ENCODE measurements around the gene PIK3R6. TPM values are rescaled to one million over a fixed set of nuclear protein-coding genes. Genes with fewer than 3 reads are reported as not detected.

The PIK3R6 gene
- total RNA-seq, 6 experiments from 2014 or later = 0.18 to 0.62 (median 0.25) TPM; not detected in 1

GRCh38 chr17:8900626-8901585 lies 33.4 kb upstream of the PIK3R6 start:
- H3K4me1 ChIP-seq = no peaks in the 10 kb centered on the region
- intact Hi-C loops (cut with DNase I) = no loop called here
- DNase-seq (peak in 1 of 3 donors; percentile 31), ATAC-seq (no peak)
- WGBS (ENCODE audit: insufficient coverage, low coverage, low lambda C conversion rate, missing lambda C conversion rate) = 36% methylated on average over 12 of the region's 15 CpGs
- no peak overlapping the region for H3K27ac ChIP-seq
- TF ChIP-seq CTCF (IDR thresholded peaks at IDR 0.05) (no peak), POLR2A (IDR thresholded peaks at IDR 0.05) (no peak)
- H3K36me3 ChIP-seq = no peaks in the 10 kb centered on the region
- H3K4me3 ChIP-seq = no peak overlapping the region
- no peaks in the 10 kb centered on the region for H3K27me3 ChIP-seq
- H3K9me3 ChIP-seq = no peaks in the 10 kb centered on the region

GRCh38 chr17:8900207-8900606 lies 32.7 kb upstream of the PIK3R6 start:
- H3K4me3 ChIP-seq = no peak overlapping the region
- ATAC-seq = no peak
- H3K27ac ChIP-seq = no peak overlapping the region
- WGBS (ENCODE audit: insufficient coverage, low coverage, low lambda C conversion rate, missing lambda C conversion rate) = 54% methylated on average over 6 of the region's 6 CpGs
- intact Hi-C loops (cut with DNase I) = no loop called here
- no peaks in the 10 kb centered on the region for H3K4me1 ChIP-seq
- no peaks in the 10 kb centered on the region for H3K9me3 ChIP-seq
- no peak for DNase-seq
- TF ChIP-seq CTCF (IDR thresholded peaks at IDR 0.05) = no peak
- no peaks in the 10 kb centered on the region for H3K27me3 ChIP-seq
- H3K36me3 ChIP-seq = no peaks in the 10 kb centered on the region

GRCh38 chr17:8898636-8899035 lies 31.2 kb upstream of the PIK3R6 start:
- DNase-seq (no peak), ATAC-seq (no peak)
- Histone ChIP-seq H3K4me3 (no peak overlapping the region), H3K4me1 (no peaks in the 10 kb centered on the region), H3K27me3 (no peaks in the 10 kb centered on the region), H3K9me3 (no peaks in the 10 kb centered on the region), H3K36me3 (no peaks in the 10 kb centered on the region), H3K27ac (no peak overlapping the region)
- intact Hi-C loops (cut with DNase I) = no loop called here
- 54% methylated on average over 5 of the region's 6 CpGs for WGBS (ENCODE audit: insufficient coverage, low coverage, low lambda C conversion rate, missing lambda C conversion rate)
- TF ChIP-seq POLR2A (IDR thresholded peaks at IDR 0.05) = no peak
- no peak for TF ChIP-seq CTCF (IDR thresholded peaks at IDR 0.05)

- Histone ChIP-seq H3K27ac (no peak overlapping the region), H3K36me3 (no peaks in the 10 kb centered on the region), H3K4me3 (no peak overlapping the region), H3K4me1 (no peaks in the 10 kb centered on the region), H3K9me3 (no peaks in the 10 kb centered on the region), H3K27me3 (no peaks in the 10 kb centered on the region)
- ATAC-seq (no peak), DNase-seq (no peak)
- intact Hi-C loops (cut with DNase I) = no loop called here
- 40% methylated on average over 2 of the region's 2 CpGs for WGBS (ENCODE audit: insufficient coverage, low coverage, low lambda C conversion rate, missing lambda C conversion rate)
- no peak for TF ChIP-seq POLR2A (IDR thresholded peaks at IDR 0.05)
These were observed 30.7 kb upstream of the PIK3R6 start for GRCh38 chr17:8898126-8898525.
